GM18502 (cell line): Measurements from ENCODE around the gene EPN2.

Experiments used
- ATAC-seq: cut with Tn5 transposase; IDR thresholded peaks from one replicate; pipeline ENCODE4 v1.9.1; 2021; ENCODE audit warnings: mild to moderate bottlenecking; ENCODE audit not compliant: unreplicated experiment, poor library complexity

The EPN2 gene

DNA sequence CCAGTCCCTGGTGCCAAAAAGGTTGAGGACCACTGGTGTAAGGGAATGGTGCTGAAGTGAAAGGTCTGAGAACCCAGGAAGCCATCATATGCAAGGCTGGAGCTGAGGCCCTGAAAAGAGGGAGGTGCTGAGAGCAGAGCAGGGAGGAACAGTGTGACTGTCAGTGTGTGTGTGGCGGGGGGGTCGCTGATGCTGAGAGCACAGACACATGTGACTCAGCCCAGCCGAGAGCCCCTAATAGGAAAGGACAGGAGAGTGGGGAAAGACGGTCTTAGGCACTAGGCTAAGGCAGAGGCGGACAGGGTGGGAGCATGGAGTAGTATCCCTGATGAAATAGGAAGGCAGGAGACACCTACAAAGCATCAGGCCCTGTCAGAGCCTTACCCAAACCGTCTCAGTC lies 124.2 kb downstream of the EPN2 start:
- ATAC-seq, result no peak

DNA sequence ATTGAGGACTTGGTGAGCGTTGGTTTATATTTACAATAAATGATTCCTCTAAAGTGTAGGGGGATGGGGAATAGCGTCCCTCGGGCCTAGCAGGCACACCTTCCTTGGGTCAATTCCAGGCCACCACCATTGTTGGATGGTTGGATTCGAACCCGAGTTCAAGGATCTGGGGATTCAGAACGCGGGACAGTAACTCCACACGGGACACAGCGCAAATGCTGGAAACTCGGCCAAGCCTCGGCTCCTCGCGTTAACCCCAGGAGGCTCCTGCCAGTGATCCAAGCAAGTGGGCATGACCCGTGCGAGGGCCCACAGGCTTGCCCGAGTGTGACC lies 124.7 kb downstream of the EPN2 start:
- no peak for ATAC-seq

DNA sequence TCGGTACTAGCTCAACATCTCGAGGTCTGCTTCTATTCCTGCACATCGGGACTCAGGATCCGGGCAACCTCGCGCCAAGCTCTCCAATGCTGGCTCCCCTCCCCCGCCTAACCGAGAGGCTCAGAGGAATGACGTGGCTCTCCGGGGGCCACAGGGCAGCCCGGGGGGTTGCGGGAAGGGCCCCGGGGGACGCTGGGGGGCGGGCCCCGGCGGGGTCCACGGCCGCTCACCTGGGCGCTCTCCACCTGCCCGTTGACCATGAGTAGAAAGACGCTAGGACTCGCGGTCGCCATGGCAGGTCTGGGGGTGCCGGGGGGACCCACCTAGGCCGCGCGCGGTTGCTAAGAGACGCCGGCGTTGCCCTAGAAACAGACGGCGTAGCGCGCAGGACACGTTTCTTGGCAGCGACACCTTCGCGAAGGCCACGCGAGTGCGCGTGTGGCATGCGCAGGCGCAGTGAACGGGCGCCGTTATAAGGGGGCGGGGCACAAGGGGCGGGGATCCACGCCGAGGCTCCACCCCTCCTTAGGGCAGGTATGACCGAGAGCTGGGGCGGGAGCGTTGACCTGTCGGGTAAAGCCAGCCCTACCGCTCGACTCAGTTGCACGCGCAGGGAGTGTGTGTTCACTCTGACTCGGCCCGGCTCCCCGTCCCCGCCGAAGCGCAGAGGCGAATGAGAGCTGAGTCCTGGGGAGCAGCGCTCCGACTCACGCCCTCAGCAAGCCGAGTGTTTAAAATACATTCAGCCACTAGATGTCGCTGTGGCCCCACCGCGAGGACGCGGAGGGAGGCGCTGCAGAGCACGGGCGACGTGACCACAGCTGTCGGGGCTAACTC lies 125.3 kb downstream of the EPN2 start, which contains the start of gene B9D1:
Gene B9D1, minus strand, starts transcription at position 447 of the 837 bp plus-strand sequence. Its CDS starts 154 bp downstream, at position 293.
- ATAC-seq, result peak; percentile 82

DNA sequence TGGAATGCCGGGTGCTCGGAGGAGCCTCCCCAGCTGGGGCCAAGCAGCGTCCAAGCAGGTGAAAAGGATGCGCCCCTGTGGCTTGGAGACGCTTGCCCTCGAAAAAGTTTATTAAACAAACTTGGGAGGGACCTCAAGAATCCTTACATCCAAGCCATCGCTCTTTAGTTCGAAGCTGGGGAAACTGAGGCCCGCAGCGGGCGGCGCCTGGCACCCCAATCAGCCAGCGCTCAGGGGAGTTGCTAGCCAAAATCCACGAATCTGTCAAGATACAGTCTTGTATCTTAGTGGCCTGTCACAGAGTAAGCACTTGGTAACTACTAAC lies 125.9 kb downstream of the EPN2 start:
- no peak for ATAC-seq

DNA sequence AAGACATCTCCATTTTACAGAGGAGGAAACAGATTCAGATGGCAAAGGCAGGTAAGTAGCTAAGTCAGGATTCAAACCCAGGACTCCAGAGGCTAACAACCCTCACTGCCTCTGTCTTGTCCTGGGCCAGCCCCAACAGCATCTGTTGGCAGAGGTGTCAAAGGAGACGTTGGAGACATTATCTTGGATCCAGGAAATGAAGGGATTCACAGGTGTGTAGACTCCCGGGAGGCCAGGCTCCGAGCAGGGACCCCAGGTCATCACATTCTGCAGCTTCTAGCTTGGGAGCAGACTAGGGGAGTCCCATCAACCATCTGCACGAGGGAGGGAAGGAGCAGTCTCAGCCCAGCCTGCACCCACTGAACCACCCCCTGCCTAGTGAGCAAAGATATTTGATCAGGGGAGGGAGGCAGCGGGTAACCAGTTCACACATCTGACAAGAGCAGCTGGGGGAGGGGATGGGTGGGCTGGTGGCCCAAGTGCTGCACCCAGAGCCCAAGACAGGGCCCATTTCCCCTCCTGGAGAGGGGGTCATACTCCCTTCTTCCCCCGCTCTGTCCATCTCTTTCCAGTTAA lies 126.4 kb downstream of the EPN2 start:
- ATAC-seq, result no peak

DNA sequence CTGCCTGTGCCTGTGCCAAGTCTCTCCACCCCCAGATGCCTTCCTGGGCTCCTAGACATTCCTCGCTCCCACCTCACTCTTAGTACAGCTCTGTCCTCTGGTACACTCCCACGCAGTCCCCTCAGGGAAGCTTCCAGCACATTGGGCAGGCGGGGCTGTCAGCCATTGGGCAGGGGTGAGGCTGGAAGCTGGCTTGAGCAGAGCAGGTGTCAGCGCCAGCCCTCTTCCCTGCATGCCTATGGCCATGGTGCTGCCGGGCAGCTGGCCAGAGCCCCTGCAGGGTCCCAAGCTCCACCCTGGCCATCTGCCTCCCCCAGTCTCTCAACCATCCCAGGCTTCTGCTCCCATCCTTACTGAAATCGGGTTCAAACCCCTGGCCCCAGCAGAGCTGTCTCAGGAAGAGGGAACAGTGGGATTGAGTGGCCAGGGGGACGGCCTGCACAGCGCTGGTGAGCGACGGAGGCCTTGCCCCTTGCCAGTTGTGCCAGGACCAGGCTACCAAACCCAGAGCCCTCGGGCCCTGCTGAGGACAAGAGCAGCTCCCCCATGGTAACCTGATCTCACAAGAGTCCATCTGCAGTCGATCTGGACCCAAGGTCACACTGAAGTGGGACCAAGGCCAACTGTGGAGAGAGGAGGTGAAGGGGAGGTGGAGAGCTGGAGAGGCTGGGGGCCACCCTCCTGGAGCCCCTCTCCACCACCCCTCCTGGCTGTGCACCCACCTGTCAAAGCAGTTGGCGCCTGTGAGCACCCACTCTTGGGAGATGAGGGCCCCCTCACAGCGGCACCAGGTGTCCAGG lies 127.7 kb downstream of the EPN2 start:
- ATAC-seq, result no peak

DNA sequence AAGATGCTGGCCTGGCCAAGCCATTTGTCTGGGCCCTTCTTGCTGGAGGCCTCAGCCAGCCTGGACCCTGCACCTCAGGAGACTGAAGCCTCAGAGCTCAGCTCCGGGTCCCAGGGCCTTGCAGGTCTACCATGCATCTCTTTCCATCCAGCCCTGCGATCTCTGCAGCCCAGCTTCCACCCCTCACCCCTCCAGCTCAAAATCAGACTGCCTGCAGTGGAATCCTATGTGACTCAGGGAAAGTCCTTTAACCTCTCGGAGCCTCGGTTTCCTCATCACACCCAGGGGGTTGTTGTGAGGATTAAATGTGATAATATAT lies 128.3 kb downstream of the EPN2 start:
- ATAC-seq, result no peak

DNA sequence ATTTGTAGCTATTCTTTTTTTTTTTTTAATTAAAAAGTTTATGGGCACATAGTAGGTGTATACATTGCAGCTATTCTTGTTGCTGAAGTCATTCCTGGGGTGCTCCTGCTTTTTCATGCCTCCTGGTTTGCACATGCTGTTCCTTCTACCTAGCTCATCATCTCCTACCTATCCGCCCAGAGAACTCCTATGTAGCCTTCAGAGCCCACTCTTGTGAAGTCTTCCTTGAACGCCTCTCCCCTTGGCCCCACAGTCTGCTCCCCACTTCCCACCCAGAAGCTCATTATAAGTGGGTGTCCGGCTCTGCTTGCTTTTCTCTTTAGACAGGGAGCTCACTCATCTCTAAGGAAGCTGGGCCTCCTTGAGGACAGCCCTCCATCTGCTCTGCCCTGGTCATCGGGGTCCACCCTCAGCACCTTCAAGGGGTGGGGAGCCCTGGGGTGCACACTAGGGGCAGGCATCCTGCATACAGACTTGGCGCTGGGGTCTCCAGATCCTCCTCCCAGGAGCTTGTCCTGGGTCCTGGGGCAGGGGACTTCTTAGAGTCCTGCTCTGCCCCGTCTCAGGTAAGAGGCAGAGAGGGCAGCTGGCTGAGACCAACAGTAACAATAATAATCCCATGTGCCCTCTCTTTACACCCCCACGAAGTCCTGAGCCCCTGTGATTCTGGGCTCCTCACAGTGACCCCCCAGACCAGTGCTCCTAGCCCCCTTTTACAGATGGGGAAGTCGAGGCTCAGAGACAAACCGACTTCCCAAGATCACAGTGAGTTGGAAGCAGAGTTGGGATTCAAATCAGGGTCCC lies 128.9 kb downstream of the EPN2 start:
- ATAC-seq, result no peak

DNA sequence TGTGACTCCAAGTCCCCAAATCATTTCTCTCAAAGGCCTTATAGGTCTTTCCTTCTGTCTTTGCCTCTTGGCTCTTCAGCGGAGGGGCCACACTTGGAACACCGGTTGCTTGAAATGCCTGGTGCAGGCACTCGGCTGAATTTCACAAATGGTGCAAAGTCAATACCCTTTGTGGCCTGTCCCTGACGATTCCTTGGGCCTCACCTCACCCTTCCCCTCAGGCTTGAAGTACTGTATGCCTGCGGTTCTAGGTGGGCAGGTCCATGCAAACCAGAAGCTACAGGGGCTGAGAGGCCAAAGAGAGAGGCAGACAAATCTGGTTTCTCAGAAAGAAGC lies 129.4 kb downstream of the EPN2 start:
- no peak for ATAC-seq

DNA sequence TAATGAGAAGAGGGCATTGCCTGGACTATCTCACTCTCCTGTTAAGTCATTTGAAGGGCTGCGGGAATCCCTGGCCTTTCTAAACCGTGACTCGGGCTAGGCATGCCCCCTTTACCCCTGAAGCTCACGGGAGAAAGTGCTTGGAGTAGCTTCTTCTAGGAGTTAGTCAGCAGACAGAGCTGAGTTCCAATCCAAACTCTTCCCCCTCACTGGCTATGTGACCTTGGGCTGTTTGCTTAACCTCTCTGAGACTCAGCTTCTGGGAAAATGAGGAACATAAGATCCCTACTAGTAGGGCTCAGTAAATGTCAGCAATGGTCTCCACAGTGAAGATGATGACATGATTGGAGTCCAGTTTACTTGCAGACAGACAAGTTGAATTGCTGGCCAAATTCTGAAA lies 131.1 kb downstream of the EPN2 start:
- ATAC-seq, result no peak

DNA sequence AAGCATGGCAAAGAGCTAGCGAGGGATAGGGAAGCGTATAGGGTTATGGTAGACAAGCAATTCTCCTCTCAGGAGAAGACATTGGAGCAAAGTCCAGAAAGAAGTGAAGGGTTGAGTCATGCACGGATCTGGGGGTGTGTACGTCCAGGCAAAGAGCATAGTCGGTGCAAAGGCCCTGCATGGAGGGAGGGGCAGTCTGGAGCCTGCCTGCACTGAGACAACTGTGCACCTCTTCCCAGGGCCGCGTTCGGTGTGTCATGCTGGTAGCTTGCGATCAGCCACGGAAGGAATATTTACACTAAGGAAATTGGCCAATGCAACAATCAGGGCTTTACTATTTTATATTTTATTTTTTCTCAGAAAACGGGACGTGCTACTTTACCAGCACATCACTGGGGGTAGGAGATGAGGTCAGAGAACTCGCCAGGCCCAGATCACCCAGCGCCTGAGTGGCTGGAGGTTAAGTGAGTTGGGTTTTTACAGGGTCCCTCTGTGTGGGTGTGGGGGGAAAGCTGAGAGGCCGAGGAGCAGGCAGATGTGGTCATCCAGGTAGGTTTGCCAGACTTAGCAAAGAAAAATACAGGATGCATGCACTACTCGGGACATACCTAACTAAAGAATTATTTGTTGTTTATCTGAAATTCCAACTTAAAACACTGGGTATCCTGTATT lies 132.1 kb downstream of the EPN2 start:
- ATAC-seq, result no peak

DNA sequence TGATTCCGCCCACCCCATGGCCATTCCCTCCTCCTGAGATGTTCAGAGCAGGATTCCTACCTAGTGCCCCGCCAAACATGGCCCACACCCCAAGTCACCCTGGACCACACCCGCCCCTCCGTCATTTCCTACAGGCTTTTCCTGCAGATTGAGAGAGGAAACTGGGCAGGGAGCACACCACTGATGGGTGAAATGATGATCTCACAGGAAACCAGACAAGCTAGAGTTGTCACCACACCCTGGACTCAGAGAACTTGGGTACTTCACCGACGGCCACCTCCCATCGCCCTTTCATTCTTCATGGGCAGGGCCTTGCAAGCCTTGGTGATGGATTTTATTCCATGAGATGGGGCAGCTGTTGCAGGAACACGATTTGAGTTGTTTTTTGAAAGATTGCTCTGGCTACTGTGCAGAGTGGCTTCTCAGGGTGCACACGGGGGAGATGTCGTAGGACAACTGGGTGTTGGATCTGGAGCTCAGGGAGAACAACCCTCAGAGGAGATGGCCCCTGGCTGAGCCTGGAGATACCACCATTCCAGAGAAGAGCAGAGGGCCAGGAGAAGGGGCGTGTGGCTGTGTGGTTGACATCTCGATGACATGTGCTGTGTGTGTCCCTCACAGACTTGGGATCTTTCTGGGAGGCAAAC lies 132.8 kb downstream of the EPN2 start:
- no peak for ATAC-seq

DNA sequence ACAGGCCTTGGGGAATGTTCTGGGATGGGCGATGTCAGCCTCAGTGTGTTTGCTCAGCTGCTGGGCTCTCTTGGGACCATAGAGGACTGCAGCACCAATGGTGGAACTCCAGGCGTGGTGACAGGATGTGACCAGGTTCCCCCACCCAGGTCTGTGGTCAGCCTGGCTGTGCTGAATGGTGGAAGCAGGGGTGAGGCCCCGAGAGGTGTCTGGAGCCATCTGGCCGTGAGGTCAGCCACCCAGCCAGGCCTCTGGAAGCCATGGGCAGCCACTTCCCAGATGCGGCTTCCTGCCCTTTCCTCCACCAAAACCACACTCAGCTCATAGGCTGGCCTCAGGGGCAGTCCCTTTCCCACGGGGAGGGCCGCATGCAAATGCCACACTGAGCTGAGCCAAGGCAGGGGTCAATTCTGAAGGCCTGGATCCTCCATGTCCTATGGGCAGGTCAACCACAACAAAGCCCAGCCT lies 133.4 kb downstream of the EPN2 start:
- ATAC-seq, result no peak

DNA sequence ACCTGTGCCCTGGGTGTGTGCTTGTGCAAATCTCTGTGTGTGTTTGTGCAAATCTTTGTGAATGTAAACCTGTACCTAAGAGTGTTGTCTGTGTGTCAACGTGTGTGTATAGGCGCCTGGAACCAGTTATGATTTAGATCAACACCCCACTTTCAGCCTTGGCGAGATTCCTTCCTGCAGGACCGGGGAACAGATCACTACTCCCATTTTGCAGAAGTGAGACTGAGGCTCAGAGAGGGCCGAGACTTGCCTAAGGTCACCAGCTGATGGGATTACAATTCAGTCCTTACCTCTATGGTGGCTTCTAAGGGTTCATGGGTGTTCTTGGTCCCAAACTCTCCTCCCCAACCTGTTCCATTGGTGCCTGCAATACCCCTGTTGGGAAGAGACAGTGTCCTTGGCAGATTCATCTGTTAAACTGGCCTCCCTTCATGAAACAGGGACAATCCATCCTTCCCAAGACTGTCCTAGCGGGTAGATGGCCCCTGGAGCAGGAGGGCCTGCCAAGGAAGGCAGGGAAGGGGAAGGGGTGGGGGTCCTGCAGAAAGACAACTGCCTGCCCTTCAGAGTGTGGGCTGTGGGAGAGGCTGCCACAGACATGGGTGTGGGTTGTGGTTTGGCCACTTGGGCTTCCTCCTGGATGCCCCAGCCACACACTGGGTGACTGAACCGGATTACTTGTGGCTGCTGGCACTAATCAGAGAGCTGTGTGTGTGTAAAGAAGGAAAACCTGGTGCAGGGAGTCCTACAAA lies 134.3 kb downstream of the EPN2 start:
- ATAC-seq, result no peak

DNA sequence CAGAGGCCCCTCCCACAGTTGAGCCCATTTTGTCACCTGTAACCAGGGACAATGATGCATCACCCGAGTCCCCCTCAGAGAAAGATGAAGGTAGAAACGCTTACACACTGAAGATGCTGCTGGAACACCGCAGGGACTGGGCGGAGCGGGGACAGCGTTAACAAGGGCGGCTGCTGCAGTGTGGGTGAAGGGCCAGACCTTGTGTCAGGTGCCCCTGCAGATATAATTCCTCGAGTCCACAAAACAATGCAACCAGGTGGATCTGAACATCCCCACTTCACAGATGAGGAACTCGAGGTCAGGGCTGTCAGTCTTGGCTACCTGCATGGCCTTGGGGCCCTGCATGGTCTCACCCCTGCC lies 134.8 kb downstream of the EPN2 start:
- ATAC-seq, result no peak

DNA sequence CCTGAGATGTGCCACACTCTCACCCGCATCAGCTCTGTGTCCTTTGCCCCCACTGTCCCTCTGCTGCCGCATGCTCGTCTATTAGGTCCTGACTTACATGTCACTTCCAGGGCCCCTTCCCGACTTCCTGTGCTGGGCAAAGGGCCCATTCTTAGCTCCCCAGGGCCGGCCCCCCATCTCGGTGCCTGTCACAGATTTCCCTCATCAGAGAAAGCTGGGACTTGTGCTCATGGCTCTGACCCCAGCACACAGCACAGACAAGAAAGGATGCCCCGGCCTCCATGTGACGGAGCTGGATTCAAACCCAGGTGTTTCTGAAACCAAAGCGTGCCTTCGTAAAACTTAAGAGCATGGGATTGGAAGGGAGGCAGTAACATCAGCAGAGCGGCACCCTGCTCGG lies 135.3 kb downstream of the EPN2 start:
- no peak for ATAC-seq

DNA sequence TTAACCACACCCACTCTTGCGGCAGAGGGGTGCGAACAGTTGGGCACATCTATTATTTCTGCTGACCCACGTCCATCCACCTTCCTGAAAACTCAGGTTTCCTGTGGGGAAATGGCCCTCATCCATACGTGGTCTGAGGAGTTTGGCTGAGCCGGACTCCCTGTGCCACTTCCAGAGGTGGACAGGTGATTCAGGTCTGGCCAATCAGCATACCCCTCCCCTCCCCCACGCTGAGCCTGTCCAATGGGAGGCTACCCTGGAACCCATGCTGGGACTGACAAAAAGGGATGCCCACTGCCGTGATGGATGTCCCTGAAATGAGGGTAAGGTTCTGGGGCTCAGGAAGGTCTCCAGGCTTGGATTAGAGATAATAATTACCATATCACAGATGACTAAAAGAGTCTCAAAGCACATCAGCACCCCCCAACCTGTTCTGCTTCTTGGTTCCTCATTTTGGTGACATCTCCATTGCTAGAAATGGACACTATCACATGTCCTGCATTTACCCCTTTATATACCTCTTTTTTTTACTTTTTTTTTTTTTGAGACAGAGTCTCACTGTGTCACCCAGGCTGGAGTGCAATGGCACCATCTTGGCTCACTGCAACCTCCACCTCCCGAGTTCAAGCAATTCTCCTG lies 135.8 kb downstream of the EPN2 start:
- ATAC-seq, result no peak

DNA sequence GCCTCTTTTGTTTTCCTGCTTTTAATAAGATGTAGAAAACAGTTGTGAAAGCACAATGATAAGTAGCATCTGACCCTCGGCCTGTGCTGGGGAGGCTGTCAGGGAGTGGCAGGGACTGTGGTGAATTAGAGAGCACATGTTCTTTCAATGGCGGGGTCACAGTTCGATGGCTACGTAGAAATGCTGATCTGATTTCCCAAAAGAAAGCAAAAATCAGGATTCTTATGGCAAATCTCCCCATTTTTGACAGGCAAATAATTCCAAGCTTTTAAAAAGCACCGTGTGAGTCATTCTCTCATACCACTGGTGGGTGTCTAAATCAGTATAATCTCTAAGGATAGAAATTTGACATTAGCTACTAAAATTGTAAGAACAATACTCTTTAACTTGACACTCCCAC lies 137.0 kb downstream of the EPN2 start:
- ATAC-seq, result no peak

DNA sequence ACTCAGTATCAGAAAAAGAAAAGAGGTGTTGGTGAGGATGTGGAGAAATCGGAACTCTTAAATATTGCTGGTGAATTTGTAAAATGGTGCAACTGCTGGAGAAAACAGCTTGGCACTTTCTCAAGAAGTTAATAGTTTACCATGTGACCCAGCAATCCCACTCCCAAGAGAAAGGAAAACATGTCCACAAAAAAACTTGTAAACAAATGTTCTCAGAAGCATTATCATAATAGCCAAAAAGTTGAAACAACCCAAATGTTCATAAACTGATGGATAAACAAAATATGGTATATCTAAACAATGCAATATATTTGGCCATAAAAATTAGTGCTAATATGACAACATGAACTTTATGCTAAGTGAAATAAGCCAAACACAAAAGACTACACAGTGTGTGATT lies 138.6 kb downstream of the EPN2 start:
- no peak for ATAC-seq
